ENCODE results near the gene CBARP. TPM values are rescaled to one million over a fixed set of nuclear protein-coding genes. Genes with fewer than 3 reads are reported as not detected.
A peak's percentile ranks its signal among the peaks of the same experiment; 100 is the strongest.

The CBARP gene
- total RNA-seq, 6 experiments from 2014 or later = 0.15 to 0.62 (median 0.31) TPM

- WGBS (ENCODE audit: insufficient coverage, low coverage, low lambda C conversion rate, missing lambda C conversion rate) = under 1% methylated on average over 34 of the region's 79 CpGs
- peak; percentile 96 to 97 (median 96) for DNase-seq
- H3K9me3 ChIP-seq = no peaks in the 10 kb centered on the region
- H3K4me1 ChIP-seq = peaks cover 0 to 65% (median 24%) of the 10 kb centered on the region in 4 donors
- peak within 1 kb of the TSS; percentile 96 to 97 (median 97) for H3K4me3 ChIP-seq
- peak within 1 kb of the TSS; percentile 76 to 92 (median 91) for H3K27ac ChIP-seq
- TF ChIP-seq POLR2A (IDR thresholded peaks at IDR 0.05) (peak; percentile 84), CTCF (IDR thresholded peaks at IDR 0.05) (no peak)
- intact Hi-C loops (cut with DNase I) = no loop called here
- ATAC-seq = peak; percentile 47 to 55 (median 50)
- H3K36me3 ChIP-seq = no peaks in the 10 kb centered on the region
- no peaks in the 10 kb centered on the region for H3K27me3 ChIP-seq
These were observed 3.8 kb upstream of the CBARP start, which contains the start of gene ATP5F1D for GRCh38 chr19:1241417-1242095. ATP5F1D (plus strand) TSS chr19:1241751; CDS start chr19:1241851, 100 bp downstream.

- Histone ChIP-seq H3K4me1 (peaks cover 0 to 59% (median 21%) of the 10 kb centered on the region in 4 donors), H3K27me3 (no peaks in the 10 kb centered on the region), H3K9me3 (no peaks in the 10 kb centered on the region), H3K36me3 (no peaks in the 10 kb centered on the region), H3K4me3 (peak overlapping the region in 1 of 3 donors; percentile 12), H3K27ac (peak overlapping the region in 1 of 3 donors; percentile 92)
- intact Hi-C loops (cut with DNase I) = no loop called here
- DNase-seq (no peak), ATAC-seq (no peak)
- TF ChIP-seq POLR2A (IDR thresholded peaks at IDR 0.05) (no peak), CTCF (IDR thresholded peaks at IDR 0.05) (no peak)
- 30% methylated on average over 9 of the region's 15 CpGs for WGBS (ENCODE audit: insufficient coverage, low coverage, low lambda C conversion rate, missing lambda C conversion rate)
These were observed 3.1 kb upstream of the CBARP start for GRCh38 chr19:1240925-1241324.

- Histone ChIP-seq H3K27me3 (no peaks in the 10 kb centered on the region), H3K4me3 (peak overlapping the region; percentile 8 to 44 (median 12)), H3K4me1 (peaks cover 0 to 52% (median 17%) of the 10 kb centered on the region in 4 donors), H3K27ac (peak overlapping the region; percentile 5 to 69 (median 44)), H3K36me3 (no peaks in the 10 kb centered on the region), H3K9me3 (no peaks in the 10 kb centered on the region)
- TF ChIP-seq CTCF (IDR thresholded peaks at IDR 0.05) (peak; percentile 85 to 97 (median 92)), POLR2A (IDR thresholded peaks at IDR 0.05) (no peak)
- intact Hi-C loops (cut with DNase I) = no loop called here
- DNase-seq (peak; percentile 85 to 88 (median 86)), ATAC-seq (peak; percentile 0 to 24 (median 6))
- 2% methylated on average over 20 of the region's 84 CpGs for WGBS (ENCODE audit: insufficient coverage, low coverage, low lambda C conversion rate, missing lambda C conversion rate)
These were observed 2.3 kb upstream of the CBARP start for GRCh38 chr19:1239796-1240737.

DNA sequence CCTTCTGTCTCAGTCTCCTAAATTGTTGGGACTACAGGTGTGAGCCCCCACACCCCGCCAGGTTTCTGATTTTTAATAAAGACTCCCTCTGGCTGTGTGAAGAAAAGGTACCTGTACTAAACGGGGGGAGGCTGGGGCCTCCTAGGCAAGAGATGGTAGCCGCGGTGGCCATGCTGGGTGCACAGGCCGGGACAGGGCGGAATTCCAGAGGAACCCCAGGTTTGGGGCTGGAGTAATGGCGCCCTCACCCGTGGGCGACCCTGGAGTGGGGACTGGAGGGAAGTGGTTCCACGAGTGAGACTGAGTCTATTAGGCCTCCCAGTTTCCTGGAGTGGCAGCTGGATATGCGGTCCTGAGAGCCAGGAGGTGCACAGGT is 1.6 kb upstream of the CBARP start:
- H3K36me3 ChIP-seq = no peaks in the 10 kb centered on the region
- DNase-seq (no peak), ATAC-seq (no peak)
- no peaks in the 10 kb centered on the region for H3K27me3 ChIP-seq
- WGBS (ENCODE audit: insufficient coverage, low coverage, low lambda C conversion rate, missing lambda C conversion rate) = 90% methylated on average over 6 of the region's 11 CpGs
- H3K9me3 ChIP-seq = no peaks in the 10 kb centered on the region
- peaks cover 0 to 45% (median 16%) of the 10 kb centered on the region in 4 donors for H3K4me1 ChIP-seq
- no peak overlapping the region for H3K4me3 ChIP-seq
- TF ChIP-seq CTCF (IDR thresholded peaks at IDR 0.05) (no peak), POLR2A (IDR thresholded peaks at IDR 0.05) (no peak)
- intact Hi-C loops (cut with DNase I) = no loop called here
- peak overlapping the region in 2 of 3 donors; percentile 5 to 69 for H3K27ac ChIP-seq

Data from right lobe of liver (tissue), 6 donors.